ENCODE data around the gene SGPP1.
"Not testable (repeated sequence)": the region's sequence is repeated elsewhere in the genome, so short reads cannot be mapped to it uniquely, and the experiment has no call there.

SGPP1 gene

DNA sequence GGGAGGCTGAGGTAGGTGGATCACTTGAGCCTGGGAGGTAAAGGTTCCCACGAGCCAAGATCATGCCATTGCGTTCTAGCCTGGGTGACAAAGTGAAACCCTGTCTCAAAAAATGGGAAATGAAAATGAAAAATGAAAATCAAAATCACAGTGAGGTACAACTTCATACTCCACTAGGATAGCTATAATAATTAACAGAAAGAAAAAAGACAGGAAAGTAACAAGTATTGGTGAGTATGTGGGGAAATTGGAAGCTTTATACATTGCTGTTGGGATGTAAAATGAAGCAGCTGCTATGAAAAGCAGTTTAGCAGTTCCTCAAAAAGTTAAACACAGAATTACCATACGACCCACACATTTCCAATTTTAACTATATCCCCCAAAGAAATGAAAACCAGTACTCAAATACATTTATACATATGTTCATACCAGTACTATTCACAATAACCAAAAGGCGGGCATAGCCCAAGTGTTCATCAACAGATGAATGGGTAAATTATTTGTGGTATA lies 22.2 kb downstream of the SGPP1 start:
- Histone ChIP-seq H3K4me1 (ENCODE audit: low read depth, poor library complexity, severe bottlenecking) (no peaks in the 10 kb centered on the region), H3K9ac (no peak overlapping the region), H3K79me2 (ENCODE audit: insufficient read depth, low read depth) (no peaks in the 10 kb centered on the region), H3K27ac (no peak overlapping the region), H4K20me1 (ENCODE audit: insufficient read depth) (no peaks in the 10 kb centered on the region), H3K36me3 (ENCODE audit: insufficient read depth) (no peaks in the 10 kb centered on the region), H3K4me3 (IDR thresholded peaks at IDR 0.05; ENCODE audit: insufficient read depth, low read depth, low read length) (no peak overlapping the region), H2AFZ (ENCODE audit: low read depth) (no peak overlapping the region), H3K27me3 (ENCODE audit: insufficient read depth, low read depth) (no peaks in the 10 kb centered on the region), H3K4me2 (no peak overlapping the region)
- TF ChIP-seq CTCF (conservative IDR thresholded peaks at IDR 0.05; ENCODE audit: low read depth, low read length), result no peak

- not testable (repeated sequence) for H3K9ac ChIP-seq; H3K36me3 ChIP-seq (ENCODE audit: insufficient read depth); H3K4me2 ChIP-seq; H4K20me1 ChIP-seq (ENCODE audit: insufficient read depth); H3K79me2 ChIP-seq (ENCODE audit: insufficient read depth, low read depth); H3K4me3 ChIP-seq (IDR thresholded peaks at IDR 0.05; ENCODE audit: insufficient read depth, low read depth, low read length); H2AFZ ChIP-seq (ENCODE audit: low read depth); H3K4me1 ChIP-seq (ENCODE audit: low read depth, poor library complexity, severe bottlenecking); H3K27ac ChIP-seq; H3K27me3 ChIP-seq (ENCODE audit: insufficient read depth, low read depth)
Observed at GRCh38 chr14:63702530-63702929, 25.3 kb downstream of the SGPP1 start.

DNA sequence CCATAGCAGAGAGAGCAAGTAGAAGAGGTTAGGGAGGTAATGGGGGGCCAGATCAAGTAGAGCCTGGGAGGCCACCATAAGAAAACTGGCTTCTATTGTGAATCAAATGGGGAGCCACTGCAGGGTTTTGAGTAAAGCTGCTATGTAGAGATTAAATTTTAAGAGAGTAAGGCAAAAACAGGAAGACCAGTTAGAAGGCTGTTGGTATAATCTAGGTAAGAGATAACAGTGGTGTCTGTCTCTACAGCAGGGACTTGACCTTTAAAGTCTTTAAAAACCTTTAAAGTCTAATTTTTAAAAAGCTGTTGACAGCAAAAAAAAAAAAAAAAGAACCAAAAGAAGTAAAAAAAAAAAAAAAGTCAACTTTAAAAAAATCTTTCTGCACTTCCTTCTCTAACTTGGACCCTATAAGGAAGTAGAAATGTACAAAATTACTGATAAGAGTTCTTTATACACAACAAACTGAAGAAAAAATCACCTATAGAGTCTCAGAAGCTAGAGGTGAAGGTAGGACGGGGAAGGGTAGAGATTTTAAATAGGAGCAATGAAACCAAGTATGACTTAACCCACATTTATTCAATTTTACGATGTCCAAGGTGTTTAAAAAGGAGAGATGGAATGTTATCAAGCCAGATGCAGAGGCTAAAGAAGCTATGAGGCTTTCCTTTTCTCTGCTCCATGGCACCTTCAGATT lies 26.1 kb downstream of the SGPP1 start:
- Histone ChIP-seq H4K20me1 (ENCODE audit: insufficient read depth) (no peaks in the 10 kb centered on the region), H2AFZ (ENCODE audit: low read depth) (no peak overlapping the region), H3K9ac (no peak overlapping the region), H3K4me2 (no peak overlapping the region), H3K27ac (no peak overlapping the region), H3K27me3 (ENCODE audit: insufficient read depth, low read depth) (no peaks in the 10 kb centered on the region), H3K4me1 (ENCODE audit: low read depth, poor library complexity, severe bottlenecking) (no peaks in the 10 kb centered on the region), H3K79me2 (ENCODE audit: insufficient read depth, low read depth) (no peaks in the 10 kb centered on the region), H3K4me3 (IDR thresholded peaks at IDR 0.05; ENCODE audit: insufficient read depth, low read depth, low read length) (no peak overlapping the region), H3K36me3 (ENCODE audit: insufficient read depth) (no peaks in the 10 kb centered on the region)
- TF ChIP-seq CTCF (conservative IDR thresholded peaks at IDR 0.05; ENCODE audit: low read depth, low read length), result no peak

DNA sequence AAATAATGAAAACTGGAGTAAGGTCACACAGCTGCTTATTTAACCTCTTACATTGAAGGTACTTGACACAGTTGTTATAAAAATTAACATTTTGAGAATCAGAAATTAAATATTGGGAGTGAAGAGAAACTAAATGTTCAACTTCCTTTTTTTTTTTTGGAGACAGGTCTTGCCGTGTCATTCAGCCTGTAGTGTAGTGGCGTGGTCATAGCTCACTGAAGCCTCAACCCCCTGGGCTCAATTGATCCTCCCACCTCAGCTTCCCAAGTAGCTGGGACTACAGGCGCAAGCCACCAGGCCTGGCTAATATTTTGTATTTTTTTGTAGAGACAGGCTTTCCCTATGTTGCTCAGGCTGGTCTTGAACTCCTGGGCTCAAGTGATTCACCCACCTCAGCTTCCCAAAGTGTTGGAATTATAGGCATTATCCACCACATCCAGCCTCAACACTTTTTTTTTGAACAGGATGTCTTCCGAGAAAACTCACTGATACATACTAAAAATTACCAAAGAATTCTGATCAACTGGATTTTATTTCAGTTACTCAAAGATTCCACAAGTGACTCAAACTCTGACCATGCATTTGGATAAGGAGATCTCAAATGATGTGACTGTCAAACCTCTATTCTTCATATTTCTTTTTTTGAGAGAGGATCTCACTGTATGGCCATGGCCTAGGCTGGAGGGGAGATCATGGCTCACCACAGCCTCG lies 35.4 kb downstream of the SGPP1 start:
- Histone ChIP-seq H3K9ac (no peak overlapping the region), H3K4me3 (IDR thresholded peaks at IDR 0.05; ENCODE audit: insufficient read depth, low read depth, low read length) (no peak overlapping the region), H3K36me3 (ENCODE audit: insufficient read depth) (no peaks in the 10 kb centered on the region), H3K27me3 (ENCODE audit: insufficient read depth, low read depth) (no peaks in the 10 kb centered on the region), H2AFZ (ENCODE audit: low read depth) (no peak overlapping the region), H3K4me1 (ENCODE audit: low read depth, poor library complexity, severe bottlenecking) (no peaks in the 10 kb centered on the region), H3K79me2 (ENCODE audit: insufficient read depth, low read depth) (no peaks in the 10 kb centered on the region), H3K27ac (no peak overlapping the region), H4K20me1 (ENCODE audit: insufficient read depth) (no peaks in the 10 kb centered on the region), H3K4me2 (no peak overlapping the region)
- no peak for TF ChIP-seq CTCF (conservative IDR thresholded peaks at IDR 0.05; ENCODE audit: low read depth, low read length)

- Histone ChIP-seq H3K27me3 (ENCODE audit: insufficient read depth, low read depth) (no peaks in the 10 kb centered on the region), H3K36me3 (ENCODE audit: insufficient read depth) (no peaks in the 10 kb centered on the region), H3K27ac (no peak overlapping the region), H3K4me2 (no peak overlapping the region), H3K9ac (no peak overlapping the region), H3K4me1 (ENCODE audit: low read depth, poor library complexity, severe bottlenecking) (no peaks in the 10 kb centered on the region), H4K20me1 (ENCODE audit: insufficient read depth) (no peaks in the 10 kb centered on the region), H3K4me3 (IDR thresholded peaks at IDR 0.05; ENCODE audit: insufficient read depth, low read depth, low read length) (no peak overlapping the region), H3K79me2 (ENCODE audit: insufficient read depth, low read depth) (no peaks in the 10 kb centered on the region), H2AFZ (ENCODE audit: low read depth) (no peak overlapping the region)
- no peak for TF ChIP-seq CTCF (conservative IDR thresholded peaks at IDR 0.05; ENCODE audit: low read depth, low read length)
Observed at GRCh38 chr14:63689132-63689531, 38.7 kb downstream of the SGPP1 start.

Data from KMS-11 (cell line).